Occipital lobe (tissue), 2 donors: ENCODE data around the gene TMPRSS2. TPM values are rescaled to one million over a fixed set of nuclear protein-coding genes. Genes with fewer than 3 reads are reported as not detected.

ENCODE experiments used
- DNase-seq: peaks from one replicate; lab custom pipeline; 2025; lab: John Stamatoyannopoulos, UW
- total RNA-seq: library from RNA; depleted of rRNA; stranded (reverse); fragments of >200 nt; gene quantifications from one replicate; pipeline ENCODE4 v1.2.3, GENCODE V29; 2014

The TMPRSS2 gene
- not detected for total RNA-seq

- no peak for DNase-seq
These were observed at the start of gene TMPRSS2 for GRCh38 chr21:41507521-41508414. TMPRSS2 (minus strand) TSS chr21:41508158; CDS start chr21:41498133, 10,025 bp downstream.

GRCh38 chr21:41555057-41555456, 47.1 kb upstream of the TMPRSS2 start:
- no peak for DNase-seq

- no peak for DNase-seq
These were observed 44.3 kb upstream of the TMPRSS2 start for GRCh38 chr21:41552254-41552653.

- DNase-seq: no peak
These were observed 40.8 kb upstream of the TMPRSS2 start for GRCh38 chr21:41548781-41549180.

- no peak for DNase-seq
These were observed 39.2 kb upstream of the TMPRSS2 start for GRCh38 chr21:41547111-41547510.

- DNase-seq: no peak
These were observed 37.8 kb upstream of the TMPRSS2 start for GRCh38 chr21:41545500-41546359.

- DNase-seq: no peak
These were observed 34.8 kb upstream of the TMPRSS2 start for GRCh38 chr21:41542727-41543126.

GRCh38 chr21:41537356-41537755, 29.4 kb upstream of the TMPRSS2 start:
- DNase-seq: no peak

GRCh38 chr21:41536827-41537103, 28.8 kb upstream of the TMPRSS2 start:
- DNase-seq: no peak

GRCh38 chr21:41536076-41536826, 28.3 kb upstream of the TMPRSS2 start:
- no peak for DNase-seq

- DNase-seq: no peak
These were observed 22.4 kb upstream of the TMPRSS2 start for GRCh38 chr21:41530366-41530765.

GRCh38 chr21:41529769-41530168, 21.8 kb upstream of the TMPRSS2 start:
- DNase-seq: no peak

- no peak for DNase-seq
These were observed 18.6 kb upstream of the TMPRSS2 start for GRCh38 chr21:41526478-41527087.

- DNase-seq: no peak
These were observed 15.2 kb upstream of the TMPRSS2 start for GRCh38 chr21:41523175-41523574.

- no peak for DNase-seq
These were observed 13.6 kb upstream of the TMPRSS2 start for GRCh38 chr21:41521489-41522027.

GRCh38 chr21:41520560-41521442, 12.8 kb upstream of the TMPRSS2 start:
- no peak for DNase-seq

- DNase-seq: no peak
These were observed 12.0 kb upstream of the TMPRSS2 start for GRCh38 chr21:41519806-41520559.

GRCh38 chr21:41518757-41519156, 10.8 kb upstream of the TMPRSS2 start:
- no peak for DNase-seq

GRCh38 chr21:41511858-41512257, 3.9 kb upstream of the TMPRSS2 start:
- no peak for DNase-seq
